ENCODE data around the gene ID2.

Gene ID2

DNA sequence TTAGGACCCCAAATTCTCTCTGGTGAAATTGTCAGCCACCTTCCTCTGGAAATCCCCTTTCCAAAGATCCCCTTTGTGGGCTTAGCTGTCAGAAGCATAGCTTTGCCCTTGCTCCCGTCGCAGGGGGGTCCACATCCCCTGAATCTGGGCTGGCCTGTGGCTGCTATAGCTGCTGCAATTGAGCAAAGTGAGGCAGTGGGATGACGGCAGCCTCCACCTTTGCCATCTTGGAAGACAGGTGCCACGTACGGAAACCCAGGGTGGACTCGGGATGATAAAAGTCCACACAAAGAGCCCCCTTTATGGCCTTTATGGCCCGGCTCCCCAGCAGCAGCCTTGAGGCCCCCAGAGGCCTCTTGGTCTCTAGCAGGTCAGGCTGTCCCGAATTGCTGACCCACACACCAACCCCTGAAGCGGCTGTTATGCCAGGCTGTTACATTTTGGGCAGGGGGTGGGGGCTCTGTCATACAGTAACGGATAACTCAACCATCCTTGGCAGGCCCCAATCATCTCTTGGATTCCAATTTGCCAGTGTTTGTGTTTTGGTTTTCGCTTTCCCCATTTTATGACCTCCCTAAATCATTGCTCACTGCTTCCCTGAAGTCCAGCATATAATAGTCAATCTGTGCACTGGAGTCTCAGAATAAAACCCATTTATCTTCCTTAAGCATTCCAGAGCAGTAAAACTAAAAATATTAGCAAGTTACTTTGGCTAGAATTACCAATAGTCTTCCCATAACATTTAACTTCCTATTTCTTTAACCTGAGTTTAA is 33.2 kb upstream of the ID2 start:
- DNase-seq: no peak

DNA sequence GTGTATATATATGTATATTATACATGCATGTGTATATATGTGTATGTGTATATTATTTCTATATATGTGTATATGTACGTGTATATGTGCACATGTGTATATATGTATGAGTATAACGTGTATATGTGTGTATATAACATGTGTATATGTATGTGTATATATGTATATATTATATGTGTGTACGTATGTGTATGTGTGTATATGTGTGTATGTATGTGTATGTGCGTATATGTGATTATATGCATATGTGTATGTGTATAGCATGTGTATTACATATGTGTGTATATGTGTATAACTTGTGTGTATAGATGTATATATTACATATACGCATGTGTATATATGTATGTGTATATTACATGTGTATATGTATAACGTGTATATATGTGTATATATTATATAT is 32.1 kb upstream of the ID2 start:
- no peak for DNase-seq

DNA sequence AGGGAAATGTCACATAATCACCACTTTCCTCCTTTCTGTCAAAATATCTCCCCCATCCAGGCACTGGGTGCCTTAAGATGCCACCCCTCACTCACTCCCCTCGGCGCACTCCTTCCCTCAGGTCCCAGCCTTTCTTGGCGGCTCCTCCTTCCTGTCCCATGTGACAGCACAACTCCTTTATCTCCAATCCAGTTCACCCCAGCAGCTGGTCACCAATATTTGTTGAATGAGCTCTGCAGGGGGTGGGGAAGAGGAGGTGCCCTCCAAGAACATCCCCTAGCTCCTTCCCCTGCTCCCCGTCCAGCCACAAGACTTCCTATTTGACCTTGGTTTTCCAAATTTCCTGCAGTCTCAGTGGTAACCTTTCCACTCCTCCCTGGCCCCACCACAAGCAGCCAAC is 31.6 kb upstream of the ID2 start:
- no peak for DNase-seq

DNA sequence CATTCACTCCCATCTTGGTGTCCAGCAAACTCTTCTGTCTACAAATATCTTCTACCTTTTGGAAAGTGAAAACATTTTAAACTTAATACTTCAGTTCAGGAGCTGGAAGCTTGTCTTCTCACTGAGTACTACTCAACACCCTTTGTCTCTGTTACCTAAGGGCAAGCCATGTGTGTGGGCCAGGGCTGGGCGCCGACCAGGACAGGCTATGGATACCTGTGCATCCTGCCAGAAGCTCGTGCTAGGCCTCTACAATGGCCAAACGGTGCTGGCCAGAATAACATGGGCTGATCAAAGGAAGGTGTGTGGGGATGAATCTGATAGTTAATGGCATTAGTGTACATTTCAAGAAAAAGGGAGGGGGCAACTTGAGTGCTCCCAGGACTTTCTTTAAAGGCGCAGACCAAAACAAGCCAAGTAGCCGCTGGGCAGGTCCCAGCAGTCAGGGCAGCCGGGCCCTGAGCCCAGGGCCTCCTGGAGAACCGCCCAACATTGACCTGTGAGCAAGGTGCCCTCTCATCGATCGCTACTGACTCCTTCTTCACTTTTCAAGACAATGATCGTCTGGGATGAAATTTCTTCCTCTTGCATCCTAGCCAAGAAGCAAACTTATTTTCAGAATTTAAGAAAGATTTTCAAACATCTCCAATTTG is 29.0 kb upstream of the ID2 start:
- no peak for DNase-seq

DNA sequence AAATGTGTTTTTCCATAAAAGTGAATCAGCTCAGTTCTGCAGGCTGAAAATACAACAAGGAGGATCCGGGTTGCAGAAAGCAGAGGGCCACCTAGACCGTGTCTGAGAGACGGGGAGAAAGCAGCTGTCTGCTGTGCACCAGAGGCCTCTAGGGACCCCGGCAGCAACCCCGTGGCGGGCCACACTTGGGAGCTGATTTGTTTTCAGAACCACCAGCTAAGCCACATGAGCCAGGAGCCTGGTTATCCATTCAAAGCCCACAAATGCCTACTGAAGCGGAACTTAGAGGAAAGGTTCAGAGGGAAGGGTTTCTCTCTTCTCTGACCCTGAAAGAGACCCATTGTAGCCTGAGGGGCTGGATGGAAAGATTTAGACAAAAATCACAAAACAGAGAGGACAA is 28.4 kb upstream of the ID2 start:
- DNase-seq: peak in 1 of 14 donors; percentile 22

DNA sequence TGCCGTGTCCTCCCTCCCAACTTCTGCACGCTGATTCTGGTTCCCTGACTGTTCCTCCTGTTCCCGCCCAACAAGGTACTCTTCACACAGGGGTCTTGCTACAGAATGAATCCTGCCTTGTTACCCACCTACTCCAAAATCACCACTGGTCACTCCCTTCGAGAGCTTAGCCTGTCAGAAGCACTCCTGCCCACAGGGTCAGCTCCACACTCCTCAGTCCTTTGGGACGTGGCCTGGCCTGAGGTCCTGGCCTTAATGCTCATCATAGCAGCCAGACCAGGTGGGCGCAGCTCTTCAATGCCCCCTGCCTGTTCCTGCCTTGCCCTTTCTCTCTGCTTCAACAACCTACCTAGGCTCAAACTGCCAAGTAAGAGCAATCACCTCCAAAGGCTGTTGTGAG is 27.8 kb upstream of the ID2 start:
- no peak for DNase-seq

DNA sequence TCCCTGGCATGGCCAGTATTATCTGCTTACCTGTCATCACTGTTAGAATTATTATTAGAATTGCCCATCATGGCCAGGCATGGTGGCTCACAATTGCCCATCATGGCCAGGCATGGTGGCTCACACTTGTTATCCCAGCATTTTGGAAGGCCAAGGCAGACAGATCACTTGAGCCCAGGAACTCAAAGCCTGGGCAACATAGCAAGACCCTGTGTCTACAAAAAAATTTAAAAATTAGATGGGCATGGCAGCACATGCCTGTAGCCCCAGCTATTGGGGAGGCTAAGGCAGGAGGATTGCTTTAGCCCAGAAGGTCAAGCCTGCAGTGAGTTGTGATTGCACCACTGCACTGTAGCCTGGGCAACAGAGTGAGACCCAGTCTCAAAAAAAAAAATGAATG is 27.4 kb upstream of the ID2 start:
- no peak for DNase-seq

DNA sequence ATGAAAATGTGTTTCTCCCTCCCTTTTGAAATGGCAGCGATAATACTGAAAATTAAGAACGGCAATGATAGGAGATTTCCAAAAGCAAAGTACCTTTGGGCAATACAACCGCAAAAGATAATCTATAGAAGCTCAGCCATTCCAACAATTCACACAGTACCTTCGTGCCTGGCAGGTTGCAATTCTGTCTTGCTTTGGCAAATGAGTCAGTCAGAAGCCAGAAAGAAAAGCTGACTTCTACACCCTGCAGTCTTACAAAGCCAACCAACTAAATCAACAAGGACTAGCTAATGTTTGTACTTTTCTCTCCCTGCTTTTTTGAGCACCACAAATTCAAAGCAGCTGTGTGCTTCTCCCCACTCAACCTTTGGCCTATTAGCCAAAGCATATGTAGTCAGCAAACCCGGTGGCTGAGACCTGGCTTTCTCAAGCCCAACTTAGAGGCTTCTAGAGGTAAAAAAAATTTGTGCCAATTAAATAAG is 25.7 kb upstream of the ID2 start:
- DNase-seq: no peak

DNA sequence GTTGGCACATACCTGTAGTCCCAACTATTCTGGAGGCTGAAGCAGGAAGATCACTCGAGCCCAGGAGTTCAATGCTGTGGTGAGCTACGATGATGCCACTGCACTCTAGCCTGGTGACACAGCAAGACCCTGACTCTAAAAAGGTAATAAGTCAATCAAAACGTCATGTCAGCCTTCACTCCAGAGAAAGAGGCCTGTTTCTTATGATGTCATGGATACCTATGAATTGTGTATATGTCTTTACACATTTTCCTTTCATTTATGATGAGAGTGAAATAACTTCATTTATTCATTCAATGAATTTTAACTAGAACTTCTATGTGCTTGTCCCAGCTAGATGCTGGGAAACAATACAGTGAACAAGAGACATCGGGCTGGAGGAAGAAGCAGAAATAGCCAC is 25.0 kb upstream of the ID2 start:
- DNase-seq: no peak

DNA sequence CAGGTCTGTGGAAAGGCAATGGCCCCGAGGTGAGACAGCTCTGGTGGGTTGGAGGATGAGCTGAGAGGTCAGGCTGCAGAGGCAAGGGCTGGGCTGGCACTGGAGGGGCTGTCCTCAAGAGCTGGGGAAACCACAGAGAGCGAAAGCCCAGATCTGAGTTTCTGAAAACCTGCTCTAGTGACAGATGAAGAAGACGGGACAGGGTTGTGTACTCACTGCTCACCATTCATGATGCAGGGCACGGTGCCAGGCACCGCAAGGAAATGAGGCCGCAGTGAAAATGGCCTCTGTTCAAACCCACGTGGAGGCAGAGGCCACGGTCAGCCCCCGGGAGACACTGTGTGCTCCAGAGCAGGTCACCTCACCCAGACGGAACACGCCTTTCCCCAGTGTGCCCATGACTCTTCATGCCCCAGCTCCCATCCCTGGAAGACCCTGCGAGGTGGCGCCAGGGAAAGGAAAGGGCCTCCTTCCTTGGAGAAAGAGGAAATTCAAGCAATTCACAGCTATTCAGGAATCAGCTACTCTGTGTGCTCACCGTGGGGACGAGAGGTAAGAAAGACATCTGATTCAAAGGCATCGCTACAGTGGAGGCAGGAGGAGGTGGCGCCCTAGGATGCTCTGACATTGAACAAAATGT is 24.3 kb upstream of the ID2 start:
- no peak for DNase-seq

DNA sequence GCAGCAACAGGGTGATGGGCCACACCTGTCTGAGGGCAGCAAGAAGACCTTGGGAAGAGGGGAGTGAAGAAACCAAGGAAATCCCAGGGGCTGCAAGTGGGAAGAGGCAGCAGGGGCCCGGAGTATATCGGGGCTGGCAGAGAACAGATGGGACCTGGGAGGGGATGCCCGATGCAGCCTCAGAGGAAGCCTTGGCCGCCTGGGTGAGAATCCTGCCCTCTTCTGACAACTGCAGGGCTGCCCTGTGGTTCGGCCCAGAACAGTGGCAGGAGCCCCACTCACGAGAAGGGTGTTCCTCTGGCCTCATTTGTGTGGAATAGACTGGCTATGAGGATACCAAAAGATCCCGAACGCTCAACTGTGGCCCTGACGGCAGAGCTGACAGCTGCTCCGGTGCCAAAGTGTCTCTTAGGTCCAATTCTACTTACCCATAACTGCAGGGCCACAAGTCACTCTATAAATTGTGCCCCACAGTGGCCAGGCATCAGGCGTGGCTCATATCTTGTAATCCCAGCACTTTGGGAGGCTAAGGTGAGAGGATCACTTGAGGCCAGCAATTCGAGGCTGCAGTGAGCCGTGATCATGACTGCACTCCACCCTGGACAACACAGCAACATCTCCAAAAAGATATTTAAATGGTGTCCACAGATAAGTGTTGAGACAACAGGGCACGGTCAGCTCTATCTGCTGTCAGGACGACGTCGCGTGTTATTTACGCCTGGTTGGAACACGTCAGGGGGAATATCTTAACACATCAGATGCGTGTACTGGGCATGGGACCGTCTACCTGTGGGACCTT is 23.6 kb upstream of the ID2 start:
- no peak for DNase-seq

DNA sequence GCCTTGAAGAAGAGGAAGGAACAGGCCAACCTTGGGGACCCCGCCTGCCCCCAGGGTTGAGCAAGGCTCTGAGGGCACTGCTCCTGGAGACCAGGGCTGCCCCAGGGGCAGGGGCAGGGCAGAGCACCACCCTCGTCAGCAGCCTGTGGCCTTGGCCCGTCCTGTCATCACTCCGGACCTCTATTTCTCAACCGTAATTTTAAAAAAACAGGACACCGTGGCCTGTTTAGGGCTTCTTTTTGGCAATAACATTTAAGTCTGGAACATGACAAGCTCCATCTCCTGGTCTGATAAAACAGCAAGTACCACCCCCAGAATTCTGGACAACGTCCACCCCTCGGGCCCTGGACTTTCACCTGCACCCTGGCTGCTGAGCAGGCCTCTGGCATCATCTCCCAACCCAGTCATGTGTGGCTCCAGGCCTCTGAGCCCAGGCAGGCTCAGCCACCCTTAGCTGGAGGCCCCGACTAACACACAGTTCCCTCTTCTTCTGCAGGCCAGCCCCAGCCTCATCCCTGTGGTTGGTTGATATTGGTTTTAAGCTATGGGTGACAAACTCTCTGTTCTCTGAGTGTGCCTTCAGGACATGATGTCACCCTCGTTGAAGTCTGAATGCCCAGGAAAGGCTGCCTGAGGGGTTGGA is 22.6 kb upstream of the ID2 start:
- no peak for DNase-seq

DNA sequence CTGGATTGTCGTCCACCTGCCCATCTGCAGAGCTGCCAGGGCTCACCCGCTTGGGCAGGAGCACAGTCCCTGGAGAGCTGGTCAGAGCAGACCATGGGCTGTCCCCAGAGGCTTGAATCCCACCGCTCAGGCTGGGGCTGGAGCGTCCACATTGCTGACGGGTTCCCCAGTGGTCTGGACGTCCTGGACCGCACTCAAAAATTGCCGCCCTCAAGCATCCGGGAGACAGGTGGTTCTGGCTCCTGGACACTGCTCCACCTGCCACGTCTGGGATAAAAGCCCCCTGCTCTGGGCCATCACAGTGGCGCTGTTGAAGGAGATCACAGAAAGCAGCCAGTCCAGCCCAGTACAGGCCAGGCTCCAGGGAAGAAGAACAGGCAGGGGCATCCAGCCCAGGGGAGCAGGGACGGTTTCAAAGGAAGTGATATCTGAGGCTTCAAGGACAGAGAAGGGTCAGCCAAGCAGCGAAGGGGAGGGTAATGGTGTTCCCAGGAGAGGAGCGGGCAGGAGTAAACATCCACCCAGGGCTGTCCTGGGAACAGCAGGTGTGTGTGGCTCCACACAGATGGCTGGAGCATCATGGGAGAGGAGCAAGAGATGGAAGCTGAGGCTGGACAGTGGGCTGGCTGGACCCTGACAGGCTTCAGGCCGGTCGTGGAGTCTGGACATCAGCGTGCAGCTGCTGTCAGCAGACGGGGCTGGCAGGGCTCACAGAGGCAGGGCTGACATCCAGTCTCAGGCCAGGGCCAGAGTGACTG is 21.9 kb upstream of the ID2 start:
- DNase-seq: no peak

DNA sequence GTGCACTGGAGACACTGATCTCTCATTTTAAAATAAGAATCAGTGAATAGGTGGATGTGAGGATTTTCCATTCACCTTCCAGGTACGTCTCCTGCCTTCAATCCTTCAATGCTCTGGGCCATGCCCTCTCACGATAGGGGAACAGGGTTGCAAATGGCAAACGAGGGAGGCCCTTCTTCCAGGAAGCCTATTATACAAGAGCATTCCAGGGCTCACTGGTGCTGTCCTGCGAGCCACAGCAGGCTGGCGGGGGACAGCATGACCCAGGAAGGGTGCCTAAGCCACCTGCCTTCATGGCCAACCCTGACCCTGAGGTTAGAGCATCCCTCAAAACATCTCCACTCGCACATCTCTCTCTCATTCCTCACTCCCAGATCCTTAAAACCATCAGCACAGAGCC is 20.6 kb upstream of the ID2 start:
- no peak for DNase-seq

DNA sequence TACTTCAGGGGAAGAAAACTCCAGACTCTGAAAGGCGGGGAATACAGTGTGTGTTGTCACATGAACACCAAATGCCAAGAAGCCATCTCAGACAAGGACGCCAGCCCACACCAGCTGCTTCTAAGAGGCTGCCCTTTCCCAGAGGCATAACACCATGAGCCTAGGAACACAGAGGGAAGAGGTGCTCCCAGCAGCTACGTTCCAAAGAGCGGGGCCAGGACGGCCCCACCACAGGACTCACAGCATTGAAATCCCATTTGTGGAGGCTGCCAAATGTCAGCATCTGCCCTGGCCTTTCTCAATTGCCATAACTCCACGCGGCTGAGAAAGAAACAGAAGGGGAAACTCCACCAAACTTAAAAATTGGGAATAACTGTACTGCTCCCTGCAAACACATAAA is 20.1 kb upstream of the ID2 start:
- DNase-seq: no peak

DNA sequence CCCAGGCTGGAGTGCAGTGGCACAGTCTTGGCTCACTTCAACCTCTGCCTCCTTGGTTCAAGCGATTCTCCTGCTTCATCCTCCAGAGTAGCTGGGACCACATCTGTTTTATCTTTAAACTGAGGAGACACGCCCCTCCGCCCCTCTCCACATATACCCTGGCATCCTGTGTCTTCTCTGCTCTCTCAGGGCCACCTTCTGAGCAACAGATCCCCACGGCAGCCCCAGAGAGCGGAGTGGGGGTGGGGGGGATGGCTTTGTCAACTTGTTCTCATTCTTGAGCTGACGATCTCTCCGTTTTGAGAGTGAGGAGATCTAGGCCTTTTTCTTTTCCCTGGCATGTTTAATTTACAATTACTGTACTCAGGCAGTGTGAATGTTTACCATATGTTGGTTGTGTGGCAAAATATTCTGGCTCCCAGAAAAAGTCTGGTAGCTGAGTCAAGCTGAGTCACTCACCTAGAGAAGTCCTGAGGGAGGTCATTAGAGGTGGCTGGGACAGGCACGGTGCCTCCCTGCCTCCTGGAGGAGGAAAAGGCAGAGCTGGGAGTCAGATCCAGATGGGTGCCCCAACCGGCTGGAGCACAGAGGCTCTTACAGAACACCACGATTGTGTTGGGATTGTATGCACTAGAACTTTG is 19.5 kb upstream of the ID2 start:
- DNase-seq: no peak

DNA sequence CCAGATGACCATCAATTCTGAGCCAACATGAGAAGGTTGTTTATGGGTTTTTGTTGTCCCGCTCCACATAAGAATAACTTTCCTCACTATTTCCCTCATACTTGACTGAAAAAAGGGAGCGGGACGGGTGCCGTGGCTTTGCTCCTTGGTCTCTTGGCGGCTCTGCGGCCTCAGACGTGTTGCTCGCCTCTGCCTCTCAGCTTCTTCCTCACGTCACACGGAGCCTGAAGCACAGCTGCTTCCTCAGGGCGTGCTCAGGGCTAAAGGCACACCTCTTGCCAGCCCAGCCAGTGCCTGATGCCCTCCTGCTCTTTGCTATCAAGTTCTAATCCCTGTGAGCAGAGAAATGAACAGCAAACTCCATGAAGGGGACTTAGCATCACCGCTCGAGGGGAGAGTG is 17.9 kb upstream of the ID2 start:
- no peak for DNase-seq

DNA sequence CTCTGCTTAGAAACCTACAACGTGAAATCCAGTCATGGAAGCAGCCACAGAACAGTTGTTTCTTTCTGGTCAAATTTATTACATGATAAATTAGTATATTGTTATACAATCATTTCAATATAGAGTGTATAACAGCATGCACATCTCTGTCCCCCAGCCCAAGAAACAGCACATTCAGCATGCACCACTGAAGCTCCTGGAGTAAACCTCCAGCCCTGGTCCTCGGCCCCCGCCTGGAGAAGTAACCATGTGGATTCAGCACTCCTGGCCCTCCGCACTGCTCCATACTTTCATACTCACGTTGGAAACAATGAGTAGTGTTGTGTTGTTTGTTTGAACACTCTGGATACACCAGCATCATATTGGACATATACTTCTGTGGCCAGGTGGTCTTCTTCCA is 15.3 kb upstream of the ID2 start:
- DNase-seq: no peak

DNA sequence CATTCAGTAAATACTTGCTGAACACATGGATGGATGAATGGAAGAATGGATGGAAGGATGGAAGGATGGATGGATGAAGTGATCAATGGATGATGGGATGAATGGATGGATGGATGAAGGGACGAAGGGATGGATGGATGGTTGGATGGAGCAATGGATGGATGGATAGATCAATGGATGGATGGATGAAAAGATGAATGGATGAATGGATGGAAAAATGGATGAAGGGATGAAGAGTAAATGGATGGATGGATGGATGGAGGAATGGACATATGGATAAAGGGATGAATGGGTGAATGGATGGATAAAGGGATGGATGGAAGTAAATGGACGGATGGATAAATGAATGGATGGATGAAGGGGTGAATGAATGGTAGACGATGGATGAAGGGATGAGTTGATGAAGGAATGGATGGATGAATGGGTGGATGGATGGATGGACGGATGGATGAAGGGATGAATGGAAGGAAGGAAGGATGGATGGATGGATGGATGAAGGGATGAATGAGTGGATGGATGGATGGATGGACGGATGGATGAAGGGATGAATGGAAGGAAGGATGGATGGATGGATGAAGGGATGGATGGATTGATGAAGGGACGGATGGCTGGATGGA is 13.9 kb upstream of the ID2 start:
- no peak for DNase-seq

DNA sequence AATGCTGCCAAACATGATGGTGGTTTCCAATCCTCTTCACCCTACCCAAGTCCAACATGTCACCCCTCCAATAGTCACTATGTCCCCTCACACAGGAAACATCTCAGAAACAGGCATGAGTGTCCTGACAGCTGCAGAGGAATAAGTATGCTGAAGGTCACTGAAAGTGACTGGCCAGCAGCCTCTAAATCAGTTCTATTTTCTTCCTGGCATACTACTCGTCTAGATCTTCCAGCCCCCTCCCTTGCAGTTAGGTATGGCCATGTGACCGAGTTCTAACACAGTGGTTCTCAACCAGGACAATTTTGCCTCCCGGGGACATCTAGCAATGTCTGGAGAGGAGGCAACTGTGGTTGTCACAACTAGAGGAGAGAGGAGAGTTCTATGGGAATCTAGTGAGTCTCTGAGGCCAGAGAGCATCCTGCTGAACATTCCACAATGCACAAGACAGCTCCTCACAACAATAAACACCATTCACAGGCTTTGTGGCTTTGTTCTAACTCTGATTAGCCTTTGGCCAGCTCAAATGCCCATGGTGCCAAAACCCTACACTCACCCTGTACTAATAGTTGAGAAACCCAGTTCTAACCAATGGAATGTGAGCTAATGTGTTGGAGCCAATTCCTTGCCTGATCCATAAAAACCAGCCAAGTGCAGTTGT is 12.6 kb upstream of the ID2 start:
- peak in 5 of 14 donors; percentile 24 to 51 (median 36) for DNase-seq
